Iris pigment epithelial cell (primary cell): ENCODE results near the gene EPHA8.

Experiments
- DNase-seq: peaks from one replicate; pipeline ENCODE4 v3.0.0-alpha.2; 2011; ENCODE audit warnings: low read depth

EPHA8 gene

GRCh38 chr1:22619252-22619651 is 56.0 kb downstream of the EPHA8 start:
- DNase-seq: no peak

GRCh38 chr1:22619798-22620197 is 56.5 kb downstream of the EPHA8 start:
- no peak for DNase-seq

- no peak for DNase-seq
Observed at GRCh38 chr1:22621761-22622160, 58.5 kb downstream of the EPHA8 start.

GRCh38 chr1:22625262-22625925 is 62.1 kb downstream of the EPHA8 start:
- peak; percentile 2 for DNase-seq

- DNase-seq: no peak
Observed at GRCh38 chr1:22626237-22627157, 63.2 kb downstream of the EPHA8 start.

GRCh38 chr1:22627331-22627730 is 64.0 kb downstream of the EPHA8 start:
- DNase-seq: no peak

GRCh38 chr1:22628698-22629444 is 65.6 kb downstream of the EPHA8 start:
- no peak for DNase-seq

GRCh38 chr1:22629886-22630285 is 66.6 kb downstream of the EPHA8 start:
- DNase-seq: no peak

- no peak for DNase-seq
Observed at GRCh38 chr1:22633697-22634463, 70.6 kb downstream of the EPHA8 start.

GRCh38 chr1:22635436-22635835 is 72.1 kb downstream of the EPHA8 start:
- DNase-seq: no peak

- DNase-seq: no peak
Observed at GRCh38 chr1:22636353-22636752, 73.1 kb downstream of the EPHA8 start, which contains the start of gene C1QA. Gene C1QA (plus strand): TSS chr1:22636628. CDS start chr1:22637617, 989 bp downstream.

GRCh38 chr1:22636927-22637326 is 73.6 kb downstream of the EPHA8 start:
- no peak for DNase-seq

GRCh38 chr1:22637907-22638445 is 74.7 kb downstream of the EPHA8 start:
- no peak for DNase-seq

GRCh38 chr1:22638476-22639234 is 75.4 kb downstream of the EPHA8 start:
- DNase-seq: no peak

- peak; percentile 82 for DNase-seq
Observed at GRCh38 chr1:22639286-22639685, 76.0 kb downstream of the EPHA8 start.

GRCh38 chr1:22641247-22641646 is 78.0 kb downstream of the EPHA8 start:
- DNase-seq: no peak

GRCh38 chr1:22641906-22642636 is 78.8 kb downstream of the EPHA8 start:
- peak; percentile 26 for DNase-seq

GRCh38 chr1:22643381-22643780 is 80.1 kb downstream of the EPHA8 start, which contains the start of gene C1QC:
Gene C1QC (plus strand): TSS chr1:22643633. CDS start chr1:22644024, 391 bp downstream.
- DNase-seq: no peak

GRCh38 chr1:22643928-22644327 is 80.6 kb downstream of the EPHA8 start:
- no peak for DNase-seq

- no peak for DNase-seq
Observed at GRCh38 chr1:22645931-22646330, 82.6 kb downstream of the EPHA8 start.
